Measurements from ENCODE around the gene SMIM32.

SMIM32 gene

GRCh38 chr5:136212252-136212721 lies 19.3 kb upstream of the SMIM32 start:
- Histone ChIP-seq H3K4me3 (no peak overlapping the region), H3K9ac (ENCODE audit: insufficient read length) (no peak overlapping the region), H3K27ac (no peak overlapping the region), H3K36me3 (ENCODE audit: insufficient read depth, low read length) (no peaks in the 10 kb centered on the region), H3K9me3 (ENCODE audit: low read depth, low read length) (no peaks in the 10 kb centered on the region)
- peak; percentile 3 for DNase-seq (ENCODE audit: low read depth, low spot score)
- TF ChIP-seq FOXP2 (optimal IDR thresholded peaks at IDR 0.05; ENCODE audit: control extremely low read depth, extremely low read length, insufficient read depth), result no peak
- no peak for TF ChIP-seq POLR2AphosphoS5 (IDR thresholded peaks at IDR 0.05; ENCODE audit: borderline replicate concordance, low read depth, low read length)
- no peak for TF ChIP-seq EZH2 (IDR thresholded peaks at IDR 0.05)

- Histone ChIP-seq H3K27ac (no peak overlapping the region), H3K9me3 (ENCODE audit: low read depth, low read length) (no peaks in the 10 kb centered on the region), H3K4me3 (no peak overlapping the region), H3K9ac (ENCODE audit: insufficient read length) (no peak overlapping the region), H3K36me3 (ENCODE audit: insufficient read depth, low read length) (no peaks in the 10 kb centered on the region)
- TF ChIP-seq EZH2 (IDR thresholded peaks at IDR 0.05), result no peak
- TF ChIP-seq POLR2AphosphoS5 (IDR thresholded peaks at IDR 0.05; ENCODE audit: borderline replicate concordance, low read depth, low read length), result no peak
- no peak for TF ChIP-seq FOXP2 (optimal IDR thresholded peaks at IDR 0.05; ENCODE audit: control extremely low read depth, extremely low read length, insufficient read depth)
- DNase-seq (ENCODE audit: low read depth, low spot score), result no peak
These were observed 18.5 kb upstream of the SMIM32 start for GRCh38 chr5:136211282-136212040.

GRCh38 chr5:136210259-136210658 lies 17.3 kb upstream of the SMIM32 start:
- H3K36me3 ChIP-seq (ENCODE audit: insufficient read depth, low read length), result no peaks in the 10 kb centered on the region
- no peak overlapping the region for H3K27ac ChIP-seq
- no peak for TF ChIP-seq FOXP2 (optimal IDR thresholded peaks at IDR 0.05; ENCODE audit: control extremely low read depth, extremely low read length, insufficient read depth)
- no peak for TF ChIP-seq POLR2AphosphoS5 (IDR thresholded peaks at IDR 0.05; ENCODE audit: borderline replicate concordance, low read depth, low read length)
- TF ChIP-seq EZH2 (IDR thresholded peaks at IDR 0.05), result no peak
- H3K9ac ChIP-seq (ENCODE audit: insufficient read length), result no peak overlapping the region
- H3K4me3 ChIP-seq, result no peak overlapping the region
- DNase-seq (ENCODE audit: low read depth, low spot score), result no peak
- H3K9me3 ChIP-seq (ENCODE audit: low read depth, low read length), result no peaks in the 10 kb centered on the region

GRCh38 chr5:136209346-136209910 lies 16.5 kb upstream of the SMIM32 start:
- no peak overlapping the region for H3K9ac ChIP-seq (ENCODE audit: insufficient read length)
- no peaks in the 10 kb centered on the region for H3K36me3 ChIP-seq (ENCODE audit: insufficient read depth, low read length)
- DNase-seq (ENCODE audit: low read depth, low spot score), result no peak
- TF ChIP-seq EZH2 (IDR thresholded peaks at IDR 0.05), result no peak
- H3K27ac ChIP-seq, result no peak overlapping the region
- H3K9me3 ChIP-seq (ENCODE audit: low read depth, low read length), result no peaks in the 10 kb centered on the region
- H3K4me3 ChIP-seq, result no peak overlapping the region

- Histone ChIP-seq H3K9ac (ENCODE audit: insufficient read length) (no peak overlapping the region), H3K27ac (no peak overlapping the region), H3K4me3 (no peak overlapping the region), H3K36me3 (ENCODE audit: insufficient read depth, low read length) (no peaks in the 10 kb centered on the region), H3K9me3 (ENCODE audit: low read depth, low read length) (no peaks in the 10 kb centered on the region)
- TF ChIP-seq EZH2 (IDR thresholded peaks at IDR 0.05), result no peak
- no peak for TF ChIP-seq POLR2AphosphoS5 (IDR thresholded peaks at IDR 0.05; ENCODE audit: borderline replicate concordance, low read depth, low read length)
- TF ChIP-seq FOXP2 (optimal IDR thresholded peaks at IDR 0.05; ENCODE audit: control extremely low read depth, extremely low read length, insufficient read depth), result no peak
- no peak for DNase-seq (ENCODE audit: low read depth, low spot score)
These were observed 16.0 kb upstream of the SMIM32 start for GRCh38 chr5:136208916-136209315.

GRCh38 chr5:136207631-136208030 lies 14.7 kb upstream of the SMIM32 start:
- no peak for DNase-seq (ENCODE audit: low read depth, low spot score)

GRCh38 chr5:136206361-136206760 lies 13.4 kb upstream of the SMIM32 start:
- Histone ChIP-seq H3K9me3 (ENCODE audit: low read depth, low read length) (no peaks in the 10 kb centered on the region), H3K36me3 (ENCODE audit: insufficient read depth, low read length) (no peaks in the 10 kb centered on the region), H3K4me3 (no peak overlapping the region), H3K9ac (ENCODE audit: insufficient read length) (no peak overlapping the region), H3K27ac (no peak overlapping the region)
- DNase-seq (ENCODE audit: low read depth, low spot score), result no peak
- TF ChIP-seq EZH2 (IDR thresholded peaks at IDR 0.05) (no peak), FOXP2 (optimal IDR thresholded peaks at IDR 0.05; ENCODE audit: control extremely low read depth, extremely low read length, insufficient read depth) (no peak), POLR2AphosphoS5 (IDR thresholded peaks at IDR 0.05; ENCODE audit: borderline replicate concordance, low read depth, low read length) (no peak)

More at GRCh38 chr5:136207631-136208030, 14.7 kb upstream of the SMIM32 start:
- no peaks in the 10 kb centered on the region for H3K36me3 ChIP-seq (ENCODE audit: insufficient read depth, low read length)
- H3K9me3 ChIP-seq (ENCODE audit: low read depth, low read length), result no peaks in the 10 kb centered on the region
- TF ChIP-seq EZH2 (IDR thresholded peaks at IDR 0.05) (no peak), FOXP2 (optimal IDR thresholded peaks at IDR 0.05; ENCODE audit: control extremely low read depth, extremely low read length, insufficient read depth) (no peak), POLR2AphosphoS5 (IDR thresholded peaks at IDR 0.05; ENCODE audit: borderline replicate concordance, low read depth, low read length) (no peak)
- H3K9ac ChIP-seq (ENCODE audit: insufficient read length), result no peak overlapping the region
- no peak overlapping the region for H3K27ac ChIP-seq
- H3K4me3 ChIP-seq, result no peak overlapping the region

GRCh38 chr5:136205941-136206340 lies 13.0 kb upstream of the SMIM32 start:
- Histone ChIP-seq H3K9ac (ENCODE audit: insufficient read length) (no peak overlapping the region), H3K4me3 (no peak overlapping the region), H3K9me3 (ENCODE audit: low read depth, low read length) (no peaks in the 10 kb centered on the region), H3K27ac (no peak overlapping the region), H3K36me3 (ENCODE audit: insufficient read depth, low read length) (no peaks in the 10 kb centered on the region)
- no peak for DNase-seq (ENCODE audit: low read depth, low spot score)
- TF ChIP-seq POLR2AphosphoS5 (IDR thresholded peaks at IDR 0.05; ENCODE audit: borderline replicate concordance, low read depth, low read length) (no peak), FOXP2 (optimal IDR thresholded peaks at IDR 0.05; ENCODE audit: control extremely low read depth, extremely low read length, insufficient read depth) (no peak), EZH2 (IDR thresholded peaks at IDR 0.05) (no peak)
